Measurements from ENCODE around the gene BLOC1S5. TPM values are rescaled to one million over a fixed set of nuclear protein-coding genes. Genes with fewer than 3 reads are reported as not detected.
A peak's percentile ranks its signal among the peaks of the same experiment; 100 is the strongest.

Gene BLOC1S5, protein sequence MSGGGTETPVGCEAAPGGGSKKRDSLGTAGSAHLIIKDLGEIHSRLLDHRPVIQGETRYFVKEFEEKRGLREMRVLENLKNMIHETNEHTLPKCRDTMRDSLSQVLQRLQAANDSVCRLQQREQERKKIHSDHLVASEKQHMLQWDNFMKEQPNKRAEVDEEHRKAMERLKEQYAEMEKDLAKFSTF
- 1 to 10 TPM; 3.9 to 4.5 TPM for polyA plus RNA-seq

DNA sequence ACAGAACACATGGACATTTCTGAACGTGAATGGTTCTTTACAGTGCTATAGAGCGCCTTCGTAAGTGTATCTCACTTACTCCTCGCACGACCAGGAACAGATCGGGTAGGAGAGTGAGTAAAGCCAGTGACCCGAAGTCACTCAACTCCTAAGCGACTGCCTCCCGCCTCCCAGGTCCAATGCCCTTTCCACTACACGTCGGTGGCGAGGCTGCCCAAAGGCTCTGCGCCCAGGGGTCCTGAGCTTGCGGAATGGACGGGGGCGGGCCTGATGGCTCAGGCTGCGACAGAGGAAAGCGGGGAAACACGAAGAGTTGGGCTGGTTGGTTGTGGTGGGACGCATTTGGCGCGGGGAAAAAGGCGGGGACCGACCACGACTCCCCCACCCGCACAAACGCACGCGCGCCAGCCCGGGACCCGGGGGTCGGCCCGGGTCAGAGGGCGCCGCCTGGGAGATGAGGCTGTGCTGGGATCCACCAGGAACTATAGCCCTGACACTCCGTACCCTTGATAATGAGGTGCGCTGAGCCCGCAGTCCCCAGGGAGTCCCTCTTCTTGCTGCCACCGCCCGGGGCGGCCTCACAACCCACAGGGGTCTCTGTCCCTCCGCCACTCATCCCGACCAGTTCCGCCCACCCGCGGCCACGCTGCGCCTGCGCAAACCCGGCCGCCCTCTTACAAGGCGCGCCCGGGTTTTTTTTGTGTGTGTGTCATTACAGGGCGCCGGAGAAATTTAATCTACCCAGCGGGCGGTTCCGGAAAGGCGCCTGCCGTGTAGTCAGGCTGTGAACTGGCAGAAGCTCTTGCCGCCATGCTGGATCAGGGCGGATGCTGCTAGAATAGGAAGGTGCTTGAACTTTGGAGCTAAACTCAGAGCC lies at the start of gene BLOC1S5:
BLOC1S5 (minus strand) TSS at position 629 of the 877 bp plus-strand sequence; CDS start at position 616, 13 bp downstream.
- peak within 1 kb of the TSS; percentile 93 to 95 for H3K27ac ChIP-seq (ENCODE audit: low read depth in 2 of 2, low read length in 1 of 2)
- H3K4me3 ChIP-seq (ENCODE audit: low read depth in 1 of 2, low read length in 2 of 2) = peak within 1 kb of the TSS; percentile 89 to 95
- H3K4me1 ChIP-seq (ENCODE audit: control insufficient read depth in 2 of 2, insufficient read depth in 2 of 2, low read length in 1 of 2) = no peaks in the 10 kb centered on the region
- WGBS, 2 donors = 0% methylated on average over 61 to 64 of the region's 64 CpGs
- H3K27me3 ChIP-seq (ENCODE audit: control insufficient read depth in 1 of 2, insufficient read depth in 2 of 2, low read length in 2 of 2) = no peaks in the 10 kb centered on the region
- no peaks in the 10 kb centered on the region for H3K36me3 ChIP-seq (ENCODE audit: control insufficient read depth in 2 of 2, insufficient read depth in 2 of 2, low read length in 1 of 2)
- no peaks in the 10 kb centered on the region for H3K9me3 ChIP-seq (ENCODE audit: control insufficient read depth in 2 of 2, insufficient read depth in 1 of 2, low read depth in 1 of 2, low read length in 1 of 2)

DNA sequence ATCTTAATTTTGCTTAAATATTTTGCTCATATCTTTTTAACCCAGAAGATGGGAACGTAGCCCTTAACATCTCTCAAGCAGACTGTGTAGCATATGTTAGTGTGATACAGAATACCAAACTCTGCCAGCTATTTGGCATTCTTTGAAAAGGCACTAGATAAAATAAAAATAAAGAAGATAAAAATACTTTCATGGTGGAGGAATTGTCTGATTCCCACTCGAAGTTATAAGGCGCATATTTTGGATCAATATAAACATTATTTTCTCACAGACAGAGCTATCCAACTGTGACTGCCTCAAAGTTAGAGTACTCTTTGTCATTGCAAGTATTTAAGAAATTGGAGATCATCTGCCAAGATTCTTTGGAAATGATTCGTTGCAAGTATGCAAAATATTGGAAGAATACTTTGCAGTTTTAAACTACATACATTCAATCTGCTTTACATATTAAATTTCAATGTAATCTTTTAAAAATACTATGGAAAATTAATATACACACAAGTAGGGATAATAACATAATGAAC lies 49.0 kb upstream of the BLOC1S5 start:
- H3K36me3 ChIP-seq (ENCODE audit: control insufficient read depth in 2 of 2, insufficient read depth in 2 of 2, low read length in 1 of 2) = no peaks in the 10 kb centered on the region
- no peak overlapping the region for H3K4me3 ChIP-seq (ENCODE audit: low read depth in 1 of 2, low read length in 2 of 2)
- WGBS, 2 donors = 47 to 48% methylated on average over 4 of the region's 4 CpGs
- H3K4me1 ChIP-seq (ENCODE audit: control insufficient read depth in 2 of 2, insufficient read depth in 2 of 2, low read length in 1 of 2) = peaks cover 0 to 3% of the 10 kb centered on the region in 2 donors
- H3K27ac ChIP-seq (ENCODE audit: low read depth in 2 of 2, low read length in 1 of 2) = no peak overlapping the region
- H3K9me3 ChIP-seq (ENCODE audit: control insufficient read depth in 2 of 2, insufficient read depth in 1 of 2, low read depth in 1 of 2, low read length in 1 of 2) = peaks cover 0 to 2% of the 10 kb centered on the region in 2 donors
- H3K27me3 ChIP-seq (ENCODE audit: control insufficient read depth in 1 of 2, insufficient read depth in 2 of 2, low read length in 2 of 2) = peaks cover 0 to 2% of the 10 kb centered on the region in 2 donors

DNA sequence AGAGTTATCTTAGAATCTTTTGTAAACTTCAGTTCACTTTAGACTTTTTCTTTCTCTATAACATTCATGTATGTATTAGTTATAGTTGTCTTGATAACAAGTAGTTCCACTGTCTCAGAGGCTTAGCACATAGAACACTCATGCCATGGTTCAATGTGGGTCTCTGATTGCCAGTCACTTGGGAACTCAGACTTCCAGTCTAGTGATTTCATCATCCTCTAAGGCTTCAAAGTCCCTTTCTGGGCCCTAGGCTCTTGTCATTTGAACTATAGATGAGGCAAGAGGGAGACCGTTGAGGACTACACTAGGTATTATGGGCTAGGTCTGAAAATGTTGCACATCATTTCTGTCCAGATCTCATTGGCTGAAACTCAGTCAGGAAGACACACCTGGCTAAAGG lies 46.5 kb upstream of the BLOC1S5 start:
- peaks cover 0 to 2% of the 10 kb centered on the region in 2 donors for H3K9me3 ChIP-seq (ENCODE audit: control insufficient read depth in 2 of 2, insufficient read depth in 1 of 2, low read depth in 1 of 2, low read length in 1 of 2)
- peaks cover 0 to 3% of the 10 kb centered on the region in 2 donors for H3K4me1 ChIP-seq (ENCODE audit: control insufficient read depth in 2 of 2, insufficient read depth in 2 of 2, low read length in 1 of 2)
- no peak overlapping the region for H3K4me3 ChIP-seq (ENCODE audit: low read depth in 1 of 2, low read length in 2 of 2)
- H3K36me3 ChIP-seq (ENCODE audit: control insufficient read depth in 2 of 2, insufficient read depth in 2 of 2, low read length in 1 of 2) = no peaks in the 10 kb centered on the region
- WGBS, 2 donors = 89 to 94% methylated on average over 1 of the region's 1 CpG
- H3K27me3 ChIP-seq (ENCODE audit: control insufficient read depth in 1 of 2, insufficient read depth in 2 of 2, low read length in 2 of 2) = peaks cover 0 to 2% of the 10 kb centered on the region in 2 donors
- H3K27ac ChIP-seq (ENCODE audit: low read depth in 2 of 2, low read length in 1 of 2) = no peak overlapping the region

DNA sequence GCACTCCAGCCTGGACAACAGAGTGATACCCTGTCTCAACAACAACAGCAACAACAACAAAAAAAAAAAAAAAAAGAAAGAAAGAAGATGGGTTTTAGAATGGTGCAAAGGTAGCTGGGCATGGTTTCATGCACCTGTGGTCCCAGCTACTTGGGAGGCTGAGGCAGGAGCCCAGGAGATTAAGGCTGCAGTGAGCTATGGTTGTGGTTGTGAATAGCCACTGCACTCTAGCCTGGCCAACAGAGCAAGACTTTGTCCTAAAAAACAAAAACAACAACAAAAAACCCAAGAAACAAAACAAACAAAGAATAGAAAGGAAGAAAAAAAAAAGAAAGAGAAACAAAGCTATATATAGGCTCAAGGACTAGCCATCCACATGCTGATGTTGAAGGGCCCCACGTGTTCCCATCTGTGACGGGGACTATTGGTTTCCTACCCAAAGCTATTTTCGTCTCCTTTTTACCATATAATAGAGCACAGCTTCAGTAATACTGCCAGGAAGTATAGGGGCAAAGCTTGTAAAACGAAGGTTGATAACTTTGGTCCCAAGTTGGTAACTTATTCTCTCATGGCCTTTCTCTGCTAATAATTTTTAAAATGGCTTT lies 46.0 kb upstream of the BLOC1S5 start:
- H3K27me3 ChIP-seq (ENCODE audit: control insufficient read depth in 1 of 2, insufficient read depth in 2 of 2, low read length in 2 of 2) = peaks cover 0 to 2% of the 10 kb centered on the region in 2 donors
- H3K36me3 ChIP-seq (ENCODE audit: control insufficient read depth in 2 of 2, insufficient read depth in 2 of 2, low read length in 1 of 2) = no peaks in the 10 kb centered on the region
- no peak overlapping the region for H3K4me3 ChIP-seq (ENCODE audit: low read depth in 1 of 2, low read length in 2 of 2)
- H3K4me1 ChIP-seq (ENCODE audit: control insufficient read depth in 2 of 2, insufficient read depth in 2 of 2, low read length in 1 of 2) = peaks cover 0 to 3% of the 10 kb centered on the region in 2 donors
- WGBS, 2 donors = 74 to 75% methylated on average over 4 of the region's 4 CpGs
- peaks cover 0 to 2% of the 10 kb centered on the region in 2 donors for H3K9me3 ChIP-seq (ENCODE audit: control insufficient read depth in 2 of 2, insufficient read depth in 1 of 2, low read depth in 1 of 2, low read length in 1 of 2)
- H3K27ac ChIP-seq (ENCODE audit: low read depth in 2 of 2, low read length in 1 of 2) = no peak overlapping the region

DNA sequence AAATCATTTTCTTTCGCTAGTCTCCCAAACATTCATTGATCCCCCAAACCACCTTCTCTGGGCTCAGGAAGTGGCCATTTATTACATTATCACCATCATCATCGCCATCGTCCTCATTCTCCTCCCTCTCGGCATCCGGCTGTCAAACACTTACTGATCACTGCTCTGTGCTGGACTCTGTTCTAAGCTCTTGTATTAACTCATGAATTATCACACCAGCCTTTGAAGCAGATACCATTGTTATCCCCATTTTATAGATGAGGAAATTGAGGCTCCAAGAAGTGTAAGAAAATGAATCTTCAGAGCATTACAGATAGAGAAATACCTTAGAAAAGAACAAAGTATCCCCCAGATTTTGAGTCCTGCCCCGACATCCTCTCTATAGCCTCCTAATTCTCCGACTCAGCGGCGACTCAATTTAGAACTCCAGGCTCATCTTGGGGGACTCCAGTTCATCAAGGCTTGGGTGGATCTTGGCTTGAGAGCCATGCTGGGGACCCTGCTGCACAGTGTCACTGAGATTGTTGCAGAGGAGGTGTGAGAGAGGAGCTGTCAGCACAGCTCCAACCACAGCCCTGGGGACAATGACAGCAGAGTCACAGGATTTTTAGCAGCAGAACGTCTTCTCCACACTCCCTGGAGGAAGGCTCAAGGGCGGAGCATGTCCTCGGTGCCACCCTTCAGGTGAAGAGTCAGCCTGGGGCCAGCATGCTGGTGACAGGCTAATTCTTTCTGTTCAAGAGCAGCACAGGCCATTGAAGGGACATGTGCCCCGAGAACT lies 44.8 kb upstream of the BLOC1S5 start:
- peaks cover 0 to 2% of the 10 kb centered on the region in 2 donors for H3K27me3 ChIP-seq (ENCODE audit: control insufficient read depth in 1 of 2, insufficient read depth in 2 of 2, low read length in 2 of 2)
- peaks cover 0 to 2% of the 10 kb centered on the region in 2 donors for H3K9me3 ChIP-seq (ENCODE audit: control insufficient read depth in 2 of 2, insufficient read depth in 1 of 2, low read depth in 1 of 2, low read length in 1 of 2)
- peaks cover 0 to 3% of the 10 kb centered on the region in 2 donors for H3K4me1 ChIP-seq (ENCODE audit: control insufficient read depth in 2 of 2, insufficient read depth in 2 of 2, low read length in 1 of 2)
- no peak overlapping the region for H3K4me3 ChIP-seq (ENCODE audit: low read depth in 1 of 2, low read length in 2 of 2)
- no peaks in the 10 kb centered on the region for H3K36me3 ChIP-seq (ENCODE audit: control insufficient read depth in 2 of 2, insufficient read depth in 2 of 2, low read length in 1 of 2)
- H3K27ac ChIP-seq (ENCODE audit: low read depth in 2 of 2, low read length in 1 of 2) = no peak overlapping the region
- 80% methylated on average over 13 of the region's 13 CpGs for WGBS, 2 donors

DNA sequence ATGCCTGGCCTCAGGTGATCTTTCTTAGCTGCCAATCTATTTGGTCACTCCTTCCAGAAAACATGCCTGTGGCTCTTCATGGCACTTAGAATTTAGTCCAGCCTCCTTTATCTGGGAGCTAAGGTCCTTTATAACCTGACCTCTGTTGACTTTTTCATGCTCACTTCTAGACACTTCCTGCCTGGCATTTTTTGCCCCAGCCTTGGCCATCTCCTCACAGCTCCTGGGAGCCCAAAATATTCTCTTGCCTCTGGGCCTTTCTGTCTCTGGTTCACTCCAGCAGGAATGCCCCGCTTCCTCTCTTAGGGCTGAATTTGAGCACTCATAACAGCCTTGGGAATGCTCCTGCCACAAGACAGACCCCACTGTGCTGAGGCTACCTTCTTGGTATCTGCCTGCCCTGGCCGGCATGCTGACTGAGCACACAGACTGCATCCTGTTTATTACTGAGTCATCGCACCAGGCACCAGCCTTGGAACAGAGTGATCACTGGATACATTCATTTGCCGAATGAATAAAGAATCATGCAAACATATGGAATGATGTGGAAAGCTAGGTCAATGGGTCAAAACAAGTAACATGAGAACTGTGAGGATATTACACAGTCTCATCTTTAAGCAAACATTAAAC lies 44.0 kb upstream of the BLOC1S5 start:
- peaks cover 0 to 3% of the 10 kb centered on the region in 2 donors for H3K4me1 ChIP-seq (ENCODE audit: control insufficient read depth in 2 of 2, insufficient read depth in 2 of 2, low read length in 1 of 2)

DNA sequence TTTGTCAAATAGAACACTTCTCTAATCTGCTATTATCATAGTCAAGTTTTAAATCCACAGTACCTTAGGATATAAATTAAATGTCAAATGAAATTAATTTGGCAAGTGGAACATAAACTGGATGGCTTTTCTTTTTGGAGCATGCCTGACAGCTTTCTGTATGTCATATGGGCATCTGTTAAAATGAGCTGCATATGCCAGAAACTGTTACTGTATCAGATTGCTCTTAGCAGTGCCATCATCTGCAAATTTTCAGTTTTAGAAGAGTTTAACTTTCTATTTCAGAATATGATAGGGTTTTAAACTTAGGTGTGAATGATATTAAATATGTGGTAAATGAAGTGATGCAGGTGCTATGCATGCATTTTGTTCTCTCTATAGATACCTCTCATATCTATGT lies 41.6 kb upstream of the BLOC1S5 start:
- Histone ChIP-seq H3K4me1 (ENCODE audit: control insufficient read depth in 2 of 2, insufficient read depth in 2 of 2, low read length in 1 of 2) (peaks cover 0 to 3% of the 10 kb centered on the region in 2 donors), H3K27me3 (ENCODE audit: control insufficient read depth in 1 of 2, insufficient read depth in 2 of 2, low read length in 2 of 2) (peaks cover 0 to 2% of the 10 kb centered on the region in 2 donors), H3K27ac (ENCODE audit: low read depth in 2 of 2, low read length in 1 of 2) (no peak overlapping the region), H3K9me3 (ENCODE audit: control insufficient read depth in 2 of 2, insufficient read depth in 1 of 2, low read depth in 1 of 2, low read length in 1 of 2) (peaks cover 0 to 2% of the 10 kb centered on the region in 2 donors), H3K36me3 (ENCODE audit: control insufficient read depth in 2 of 2, insufficient read depth in 2 of 2, low read length in 1 of 2) (no peaks in the 10 kb centered on the region), H3K4me3 (ENCODE audit: low read depth in 1 of 2, low read length in 2 of 2) (no peak overlapping the region)

More for the DNA sequence above, 44.0 kb upstream of the BLOC1S5 start:
- Histone ChIP-seq H3K27me3 (ENCODE audit: control insufficient read depth in 1 of 2, insufficient read depth in 2 of 2, low read length in 2 of 2) (peaks cover 0 to 2% of the 10 kb centered on the region in 2 donors), H3K36me3 (ENCODE audit: control insufficient read depth in 2 of 2, insufficient read depth in 2 of 2, low read length in 1 of 2) (no peaks in the 10 kb centered on the region), H3K4me3 (ENCODE audit: low read depth in 1 of 2, low read length in 2 of 2) (no peak overlapping the region), H3K9me3 (ENCODE audit: control insufficient read depth in 2 of 2, insufficient read depth in 1 of 2, low read depth in 1 of 2, low read length in 1 of 2) (peaks cover 0 to 2% of the 10 kb centered on the region in 2 donors), H3K27ac (ENCODE audit: low read depth in 2 of 2, low read length in 1 of 2) (no peak overlapping the region)
- 57 to 64% methylated on average over 4 of the region's 4 CpGs for WGBS, 2 donors

DNA sequence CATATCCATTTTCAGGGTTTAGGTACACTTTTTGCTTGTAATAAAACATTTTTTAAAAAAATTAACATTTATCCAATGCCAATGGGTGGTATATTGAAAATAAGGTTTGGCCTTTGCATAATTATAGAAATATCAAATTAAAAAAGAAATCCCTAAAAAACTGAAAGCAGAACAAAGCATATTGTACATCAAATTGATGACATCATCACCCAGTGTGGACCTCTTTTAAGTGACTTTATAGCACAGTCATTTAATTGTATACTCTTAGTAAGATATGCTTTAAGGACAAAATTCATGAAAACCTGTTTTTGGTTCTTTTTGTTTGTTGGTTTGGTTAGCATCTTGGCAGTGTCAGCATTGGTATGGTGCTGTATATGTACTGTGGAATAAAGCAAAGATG lies 39.5 kb upstream of the BLOC1S5 start:
- Histone ChIP-seq H3K9me3 (ENCODE audit: control insufficient read depth in 2 of 2, insufficient read depth in 1 of 2, low read depth in 1 of 2, low read length in 1 of 2) (no peaks in the 10 kb centered on the region), H3K4me1 (ENCODE audit: control insufficient read depth in 2 of 2, insufficient read depth in 2 of 2, low read length in 1 of 2) (no peaks in the 10 kb centered on the region), H3K27me3 (ENCODE audit: control insufficient read depth in 1 of 2, insufficient read depth in 2 of 2, low read length in 2 of 2) (no peaks in the 10 kb centered on the region)

More for the DNA sequence above, 39.5 kb upstream of the BLOC1S5 start:
- no peak overlapping the region for H3K4me3 ChIP-seq (ENCODE audit: low read depth in 1 of 2, low read length in 2 of 2)
- H3K36me3 ChIP-seq (ENCODE audit: control insufficient read depth in 2 of 2, insufficient read depth in 2 of 2, low read length in 1 of 2) = no peaks in the 10 kb centered on the region
- H3K27ac ChIP-seq (ENCODE audit: low read depth in 2 of 2, low read length in 1 of 2) = no peak overlapping the region

Measured in esophagus (tissue), 2 donors.